GM21423 (cell line): ENCODE results near the gene NANOG.
"Not testable (repeated sequence)": the region's sequence is repeated elsewhere in the genome, so short reads cannot be mapped to it uniquely, and the experiment has no call there.

Experiments
- ATAC-seq: cut with Tn5 transposase; IDR thresholded peaks from one replicate; pipeline ENCODE4 v1.9.1; 2021; ENCODE audit warnings: mild to moderate bottlenecking, moderate library complexity; ENCODE audit not compliant: unreplicated experiment

The NANOG gene

GRCh38 chr12:7788884-7789528, at the start of gene NANOG:
NANOG (plus strand) TSS chr12:7789402; CDS start chr12:7789615, 213 bp downstream.
- not testable (repeated sequence) for ATAC-seq

- no peak for ATAC-seq
Observed at GRCh38 chr12:7747246-7747645, 42.0 kb upstream of the NANOG start, which contains the start of gene CLEC4C. CLEC4C (minus strand) TSS chr12:7747375; CDS start chr12:7747348, 27 bp downstream.

- ATAC-seq: no peak
Observed at GRCh38 chr12:7748852-7749251, 40.4 kb upstream of the NANOG start.

- ATAC-seq: no peak
Observed at GRCh38 chr12:7749442-7749841, 39.8 kb upstream of the NANOG start.

- ATAC-seq: no peak
Observed at GRCh38 chr12:7750350-7750749, 38.9 kb upstream of the NANOG start.

GRCh38 chr12:7751394-7751793, 37.8 kb upstream of the NANOG start:
- no peak for ATAC-seq

GRCh38 chr12:7751941-7752922, 37.0 kb upstream of the NANOG start:
- peak; percentile 67 for ATAC-seq

- ATAC-seq: not testable (repeated sequence)
Observed at GRCh38 chr12:7755668-7756067, 33.5 kb upstream of the NANOG start.

- no peak for ATAC-seq
Observed at GRCh38 chr12:7756993-7757392, 32.2 kb upstream of the NANOG start.

- ATAC-seq: no peak
Observed at GRCh38 chr12:7758766-7759140, 30.4 kb upstream of the NANOG start.

- ATAC-seq: no peak
Observed at GRCh38 chr12:7769999-7770398, 19.2 kb upstream of the NANOG start.

- ATAC-seq: no peak
Observed at GRCh38 chr12:7781274-7781673, 7.9 kb upstream of the NANOG start.

GRCh38 chr12:7782055-7782454, 7.1 kb upstream of the NANOG start:
- ATAC-seq: no peak

- not testable (repeated sequence) for ATAC-seq
Observed at GRCh38 chr12:7783433-7783832, 5.8 kb upstream of the NANOG start.

- ATAC-seq: no peak
Observed at GRCh38 chr12:7784701-7785100, 4.5 kb upstream of the NANOG start.

- no peak for ATAC-seq
Observed at GRCh38 chr12:7787574-7788293, 1.5 kb upstream of the NANOG start.

GRCh38 chr12:7788294-7788660, 925 bp upstream of the NANOG start:
- ATAC-seq: no peak

GRCh38 chr12:7793211-7793610, 4.0 kb downstream of the NANOG start:
- ATAC-seq: no peak

GRCh38 chr12:7797269-7797668, 8.1 kb downstream of the NANOG start:
- not testable (repeated sequence) for ATAC-seq

GRCh38 chr12:7797698-7798398, 8.6 kb downstream of the NANOG start:
- ATAC-seq: no peak
